Left forelimb (tissue), 1 donor: ENCODE measurements around the gene BLTP3B.

Source experiments
- DNase-seq: peaks from one replicate; pipeline ENCODE4 v3.0.0-alpha.2; 2018; ENCODE audit warnings: low spot score

Gene BLTP3B

GRCh38 chr12:100110276-100110675 is 32.4 kb downstream of the BLTP3B start:
- DNase-seq: no peak

- DNase-seq: no peak
Measured at GRCh38 chr12:100106861-100107260, 35.8 kb downstream of the BLTP3B start.

GRCh38 chr12:100105661-100106060 is 37.0 kb downstream of the BLTP3B start:
- DNase-seq: no peak

- no peak for DNase-seq
Measured at GRCh38 chr12:100101000-100101399, 41.7 kb downstream of the BLTP3B start.
